ENCODE data around the gene PCBP4.

The PCBP4 gene

GRCh38 chr3:51967384-51968169, at the start of gene PCBP4:
Gene PCBP4 (minus strand): TSS chr3:51967454. CDS start chr3:51961240, 6,214 bp downstream.
- Histone ChIP-seq H3K27ac (ENCODE audit: low read depth, low read length) (no peak within 1 kb of the TSS), H3K9me3 (ENCODE audit: control insufficient read depth, insufficient read depth, low read length) (no peaks in the 10 kb centered on the region), H4K20me1 (ENCODE audit: control insufficient read depth, insufficient read depth, low read depth, low read length) (no peaks in the 10 kb centered on the region; the same call in 1 of the 2 replicates), H3K79me2 (ENCODE audit: control insufficient read depth, low read length) (peaks cover 5% of the 10 kb centered on the region; the same call in 1 of the 2 replicates), H3K4me3 (ENCODE audit: low read length) (peak within 1 kb of the TSS; percentile 68), H3K9me2 (replicated peaks; ENCODE audit: control insufficient read depth, low read length) (no peaks in the 10 kb centered on the region), H3K36me3 (ENCODE audit: control insufficient read depth, low read length) (peaks cover 10% of the 10 kb centered on the region), H3K27me3 (ENCODE audit: control insufficient read depth, low read length) (peaks cover 37% of the 10 kb centered on the region), H3K4me1 (ENCODE audit: control insufficient read depth, low read length) (peaks cover 15% of the 10 kb centered on the region), H3K4me2 (ENCODE audit: low read length) (peak within 1 kb of the TSS; percentile 81), H3F3A (ENCODE audit: control insufficient read depth, insufficient read depth) (peaks cover 14% of the 10 kb centered on the region; the same call in 1 of the 2 replicates)
- TF ChIP-seq CTCF (IDR thresholded peaks at IDR 0.05; ENCODE audit: low read depth, low read length, poor library complexity, severe bottlenecking), result no peak
- TF ChIP-seq EZH2phosphoT487 (IDR thresholded peaks at IDR 0.05; ENCODE audit: borderline replicate concordance, low read length), result no peak

GRCh38 chr3:52015438-52016228, 48.4 kb upstream of the PCBP4 start:
- H4K20me1 ChIP-seq (ENCODE audit: control insufficient read depth, insufficient read depth, low read depth, low read length), result no peaks in the 10 kb centered on the region
- H3K27me3 ChIP-seq (ENCODE audit: control insufficient read depth, low read length), result no peaks in the 10 kb centered on the region
- H3F3A ChIP-seq (ENCODE audit: control insufficient read depth, insufficient read depth), result no peaks in the 10 kb centered on the region
- H3K27ac ChIP-seq (ENCODE audit: low read depth, low read length), result no peak overlapping the region
- TF ChIP-seq EZH2phosphoT487 (IDR thresholded peaks at IDR 0.05; ENCODE audit: borderline replicate concordance, low read length) (no peak), CTCF (IDR thresholded peaks at IDR 0.05; ENCODE audit: low read depth, low read length, poor library complexity, severe bottlenecking) (no peak)
- H3K79me2 ChIP-seq (ENCODE audit: control insufficient read depth, low read length), result no peaks in the 10 kb centered on the region
- no peaks in the 10 kb centered on the region for H3K9me3 ChIP-seq (ENCODE audit: control insufficient read depth, insufficient read depth, low read length)
- H3K4me2 ChIP-seq (ENCODE audit: low read length), result no peak overlapping the region
- no peak overlapping the region for H3K4me3 ChIP-seq (ENCODE audit: low read length)
- H3K9me2 ChIP-seq (replicated peaks; ENCODE audit: control insufficient read depth, low read length), result no peaks in the 10 kb centered on the region
- H3K4me1 ChIP-seq (ENCODE audit: control insufficient read depth, low read length), result no peaks in the 10 kb centered on the region
- H3K36me3 ChIP-seq (ENCODE audit: control insufficient read depth, low read length), result no peaks in the 10 kb centered on the region

- no peaks in the 10 kb centered on the region for H3K4me1 ChIP-seq (ENCODE audit: control insufficient read depth, low read length)
- H3K27me3 ChIP-seq (ENCODE audit: control insufficient read depth, low read length), result no peaks in the 10 kb centered on the region
- no peaks in the 10 kb centered on the region for H3K9me2 ChIP-seq (replicated peaks; ENCODE audit: control insufficient read depth, low read length)
- H3K36me3 ChIP-seq (ENCODE audit: control insufficient read depth, low read length), result no peaks in the 10 kb centered on the region
- TF ChIP-seq CTCF (IDR thresholded peaks at IDR 0.05; ENCODE audit: low read depth, low read length, poor library complexity, severe bottlenecking) (peak; percentile 49), EZH2phosphoT487 (IDR thresholded peaks at IDR 0.05; ENCODE audit: borderline replicate concordance, low read length) (no peak)
- H3K4me2 ChIP-seq (ENCODE audit: low read length), result no peak overlapping the region
- H3F3A ChIP-seq (ENCODE audit: control insufficient read depth, insufficient read depth), result no peaks in the 10 kb centered on the region
- no peaks in the 10 kb centered on the region for H3K79me2 ChIP-seq (ENCODE audit: control insufficient read depth, low read length)
- H4K20me1 ChIP-seq (ENCODE audit: control insufficient read depth, insufficient read depth, low read depth, low read length), result no peaks in the 10 kb centered on the region
- H3K9me3 ChIP-seq (ENCODE audit: control insufficient read depth, insufficient read depth, low read length), result no peaks in the 10 kb centered on the region
- H3K27ac ChIP-seq (ENCODE audit: low read depth, low read length), result no peak overlapping the region
- no peak overlapping the region for H3K4me3 ChIP-seq (ENCODE audit: low read length)
These were observed 47.4 kb upstream of the PCBP4 start for GRCh38 chr3:52014613-52015012.

Data from DOHH2 (cell line).